GM23338 (cell line): ENCODE data around the gene SND1.

Experiments
- CREB1 ChIP-seq: fragments of 250-450 bp; sonication (Bioruptor Pico); IDR thresholded peaks from 2 replicates; pipeline ENCODE4 v1.5.0; 2020; ENCODE audit warnings: low read depth, mild to moderate bottlenecking, moderate library complexity
- EZH2 ChIP-seq: fragments of 200-600 bp; sonication (generic); IDR thresholded peaks from one replicate; pipeline ENCODE4 v1.8.0; 2017; ENCODE audit warnings: antibody characterized with exemption, mild to moderate bottlenecking, low read depth; ENCODE audit not compliant: unreplicated experiment
- EZH2phosphoT487 ChIP-seq: fragments of 200-600 bp; sonication (generic); IDR thresholded peaks from one replicate; pipeline ENCODE4 v1.8.1; 2018; ENCODE audit warnings: antibody characterized with exemption; ENCODE audit not compliant: unreplicated experiment
- JUNB ChIP-seq: IDR thresholded peaks from one replicate; pipeline ENCODE4 v1.6.1; 2016; ENCODE audit warnings: antibody characterized with exemption; ENCODE audit not compliant: unreplicated experiment
- POLR2AphosphoS5 ChIP-seq: IDR thresholded peaks from 2 replicates; pipeline ENCODE4 v1.6.1; 2016; ENCODE audit warnings: antibody characterized with exemption, low read depth
- STAT1 ChIP-seq: IDR thresholded peaks from one replicate; pipeline ENCODE4 v1.6.1; 2016; ENCODE audit warnings: antibody characterized with exemption; ENCODE audit not compliant: unreplicated experiment
- TF ChIP-seq, protein P1 (sequence below), 2 experiments: fragments of 200-600 bp in 1 of 2; sonication (generic) in 1 of 2; conservative IDR thresholded peaks; 2 replicates each; pipeline versions ENCODE4 v1.5.1 to v1.6.1; 2016 to 2017; ENCODE audit warnings: antibody characterized with exemption in 2 of 2, low read depth in 2 of 2, mild to moderate bottlenecking in 2 of 2, moderate library complexity in 1 of 2
- TF ChIP-seq, protein P2 (sequence below): IDR thresholded peaks from one replicate; pipeline ENCODE4 v1.6.1; 2018; ENCODE audit warnings: antibody characterized with exemption; ENCODE audit not compliant: unreplicated experiment

DNA sequence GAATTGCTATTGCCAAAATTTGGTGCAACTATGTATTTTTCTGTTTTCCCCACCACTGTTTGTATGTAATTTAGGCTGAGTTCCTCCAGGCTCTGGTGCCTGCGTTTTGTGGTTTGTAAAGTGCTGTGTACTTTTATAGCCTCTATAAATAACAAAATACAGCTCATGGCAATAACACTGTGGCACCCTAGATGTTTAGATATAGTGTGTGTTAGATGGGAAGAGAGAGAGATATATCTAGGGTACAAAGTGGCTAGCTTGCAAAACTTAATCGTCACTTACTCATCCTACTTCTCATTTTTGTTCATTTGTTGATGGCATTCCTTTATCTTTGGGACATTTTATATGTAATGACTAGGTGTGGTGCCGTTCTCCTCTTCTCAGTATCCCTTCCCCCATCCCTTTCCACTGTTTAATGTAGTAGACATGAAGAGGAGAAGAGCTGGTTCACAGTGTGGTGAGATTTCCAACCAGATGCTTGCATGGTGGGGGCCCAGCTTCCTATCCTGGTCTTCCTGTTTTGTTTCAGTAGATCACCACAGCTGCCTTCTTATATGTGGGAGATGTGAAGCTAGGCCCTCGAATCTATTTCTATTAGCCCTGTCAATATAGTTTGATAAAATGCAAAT is 115.0 kb downstream of the SND1 start:
- TF ChIP-seq EZH2: no peak
- no peak for TF ChIP-seq POLR2AphosphoS5
- TF ChIP-seq, protein P1, sequence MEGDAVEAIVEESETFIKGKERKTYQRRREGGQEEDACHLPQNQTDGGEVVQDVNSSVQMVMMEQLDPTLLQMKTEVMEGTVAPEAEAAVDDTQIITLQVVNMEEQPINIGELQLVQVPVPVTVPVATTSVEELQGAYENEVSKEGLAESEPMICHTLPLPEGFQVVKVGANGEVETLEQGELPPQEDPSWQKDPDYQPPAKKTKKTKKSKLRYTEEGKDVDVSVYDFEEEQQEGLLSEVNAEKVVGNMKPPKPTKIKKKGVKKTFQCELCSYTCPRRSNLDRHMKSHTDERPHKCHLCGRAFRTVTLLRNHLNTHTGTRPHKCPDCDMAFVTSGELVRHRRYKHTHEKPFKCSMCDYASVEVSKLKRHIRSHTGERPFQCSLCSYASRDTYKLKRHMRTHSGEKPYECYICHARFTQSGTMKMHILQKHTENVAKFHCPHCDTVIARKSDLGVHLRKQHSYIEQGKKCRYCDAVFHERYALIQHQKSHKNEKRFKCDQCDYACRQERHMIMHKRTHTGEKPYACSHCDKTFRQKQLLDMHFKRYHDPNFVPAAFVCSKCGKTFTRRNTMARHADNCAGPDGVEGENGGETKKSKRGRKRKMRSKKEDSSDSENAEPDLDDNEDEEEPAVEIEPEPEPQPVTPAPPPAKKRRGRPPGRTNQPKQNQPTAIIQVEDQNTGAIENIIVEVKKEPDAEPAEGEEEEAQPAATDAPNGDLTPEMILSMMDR (conservative IDR thresholded peaks at IDR 0.05; ENCODE audit: low read depth in 2 of 2): no peak
- TF ChIP-seq, protein P2, sequence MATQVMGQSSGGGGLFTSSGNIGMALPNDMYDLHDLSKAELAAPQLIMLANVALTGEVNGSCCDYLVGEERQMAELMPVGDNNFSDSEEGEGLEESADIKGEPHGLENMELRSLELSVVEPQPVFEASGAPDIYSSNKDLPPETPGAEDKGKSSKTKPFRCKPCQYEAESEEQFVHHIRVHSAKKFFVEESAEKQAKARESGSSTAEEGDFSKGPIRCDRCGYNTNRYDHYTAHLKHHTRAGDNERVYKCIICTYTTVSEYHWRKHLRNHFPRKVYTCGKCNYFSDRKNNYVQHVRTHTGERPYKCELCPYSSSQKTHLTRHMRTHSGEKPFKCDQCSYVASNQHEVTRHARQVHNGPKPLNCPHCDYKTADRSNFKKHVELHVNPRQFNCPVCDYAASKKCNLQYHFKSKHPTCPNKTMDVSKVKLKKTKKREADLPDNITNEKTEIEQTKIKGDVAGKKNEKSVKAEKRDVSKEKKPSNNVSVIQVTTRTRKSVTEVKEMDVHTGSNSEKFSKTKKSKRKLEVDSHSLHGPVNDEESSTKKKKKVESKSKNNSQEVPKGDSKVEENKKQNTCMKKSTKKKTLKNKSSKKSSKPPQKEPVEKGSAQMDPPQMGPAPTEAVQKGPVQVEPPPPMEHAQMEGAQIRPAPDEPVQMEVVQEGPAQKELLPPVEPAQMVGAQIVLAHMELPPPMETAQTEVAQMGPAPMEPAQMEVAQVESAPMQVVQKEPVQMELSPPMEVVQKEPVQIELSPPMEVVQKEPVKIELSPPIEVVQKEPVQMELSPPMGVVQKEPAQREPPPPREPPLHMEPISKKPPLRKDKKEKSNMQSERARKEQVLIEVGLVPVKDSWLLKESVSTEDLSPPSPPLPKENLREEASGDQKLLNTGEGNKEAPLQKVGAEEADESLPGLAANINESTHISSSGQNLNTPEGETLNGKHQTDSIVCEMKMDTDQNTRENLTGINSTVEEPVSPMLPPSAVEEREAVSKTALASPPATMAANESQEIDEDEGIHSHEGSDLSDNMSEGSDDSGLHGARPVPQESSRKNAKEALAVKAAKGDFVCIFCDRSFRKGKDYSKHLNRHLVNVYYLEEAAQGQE: no peak
- TF ChIP-seq CREB1: no peak
- TF ChIP-seq STAT1: no peak
- no peak for TF ChIP-seq EZH2phosphoT487
- no peak for TF ChIP-seq JUNB
